HG02623 (cell line): Measurements from ENCODE around the gene FAM118B.

Experiments
- ATAC-seq: cut with Tn5 transposase; IDR thresholded peaks from one replicate; pipeline ENCODE4 v1.9.1; 2021; ENCODE audit warnings: moderate library complexity; ENCODE audit not compliant: unreplicated experiment

FAM118B gene

GRCh38 chr11:126211236-126212088, at the start of gene FAM118B, which contains the start of gene RPUSD4:
FAM118B (plus strand) TSS chr11:126211782; CDS start chr11:126235002, 23,220 bp downstream.
RPUSD4 (minus strand) TSS chr11:126211650; CDS start chr11:126211638, 12 bp downstream.
- ATAC-seq: peak; percentile 93

- ATAC-seq: no peak
Observed at GRCh38 chr11:126162306-126163030, 49.1 kb upstream of the FAM118B start.

GRCh38 chr11:126163074-126163700, 48.4 kb upstream of the FAM118B start:
- ATAC-seq: no peak

GRCh38 chr11:126163779-126164178, 47.8 kb upstream of the FAM118B start:
- ATAC-seq: no peak

DNA sequence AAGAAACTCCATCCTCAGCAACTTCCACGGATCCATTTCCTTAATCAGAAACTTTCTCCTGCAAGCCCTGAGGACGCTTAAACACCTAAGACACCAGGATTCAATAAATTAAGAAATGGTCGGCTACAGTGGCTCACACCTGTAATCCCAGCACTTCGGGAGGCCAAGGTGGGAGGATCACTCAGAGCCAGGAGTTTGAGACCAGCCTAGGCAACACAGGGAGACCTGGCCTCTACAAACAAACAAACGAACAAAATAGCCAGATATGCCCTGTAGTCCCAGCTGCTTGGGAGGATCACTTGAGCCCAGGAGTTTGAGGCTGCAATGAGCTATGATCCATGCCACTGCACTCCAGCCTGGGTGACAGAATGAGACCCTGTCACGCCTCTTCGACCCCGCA, 46.8 kb upstream of the FAM118B start:
- ATAC-seq: no peak

GRCh38 chr11:126165311-126165720, 46.3 kb upstream of the FAM118B start:
- ATAC-seq: no peak

- ATAC-seq: no peak
Observed at GRCh38 chr11:126165757-126166156, 45.8 kb upstream of the FAM118B start.

GRCh38 chr11:126166413-126166812, 45.2 kb upstream of the FAM118B start:
- ATAC-seq: no peak

- no peak for ATAC-seq
Observed at GRCh38 chr11:126167488-126167887, 44.1 kb upstream of the FAM118B start.

GRCh38 chr11:126169291-126169690, 42.3 kb upstream of the FAM118B start:
- no peak for ATAC-seq

DNA sequence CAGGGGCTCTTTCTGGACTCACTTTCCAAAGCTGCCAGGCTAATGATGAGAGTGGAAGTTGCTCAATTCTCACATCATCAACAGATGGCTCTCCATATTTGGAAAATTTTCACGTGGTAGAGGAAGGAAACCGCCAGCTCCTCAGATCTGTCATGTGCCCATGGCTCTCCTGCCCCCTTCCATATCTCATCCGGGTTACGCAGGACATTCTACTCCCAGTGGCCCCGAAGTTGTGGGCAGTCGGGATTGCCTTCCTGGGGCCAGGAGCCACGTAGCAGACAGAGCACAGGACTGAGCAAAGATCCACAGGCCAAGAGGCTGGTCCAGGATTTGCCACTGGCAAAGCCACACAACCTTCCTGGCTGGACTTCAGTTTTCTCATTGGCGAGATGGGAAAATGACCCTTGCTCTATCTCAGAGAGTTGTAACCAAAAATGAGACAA, 39.0 kb upstream of the FAM118B start:
- no peak for ATAC-seq

DNA sequence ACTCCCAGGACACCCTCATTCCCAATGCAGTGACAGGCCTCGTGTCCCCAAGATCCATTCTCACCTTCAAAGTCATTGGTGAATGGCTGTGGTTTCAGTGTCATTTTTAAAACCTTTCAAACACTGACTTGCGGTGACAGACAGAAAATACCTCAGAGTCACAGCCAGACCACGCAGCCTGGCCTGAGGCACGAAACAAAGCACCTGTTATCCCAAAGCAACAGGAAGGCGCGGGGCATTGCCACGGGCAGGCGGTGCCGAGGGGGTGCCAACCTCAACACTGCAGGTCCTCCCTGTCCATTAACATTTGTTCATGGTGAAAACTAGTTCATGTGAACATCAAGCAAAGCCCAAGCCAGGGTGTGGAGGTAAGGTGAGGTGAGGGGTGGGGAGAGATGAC, 38.3 kb upstream of the FAM118B start:
- ATAC-seq: no peak

- no peak for ATAC-seq
Observed at GRCh38 chr11:126174816-126175215, 36.8 kb upstream of the FAM118B start.

- no peak for ATAC-seq
Observed at GRCh38 chr11:126175393-126175792, 36.2 kb upstream of the FAM118B start.

GRCh38 chr11:126176853-126177470, 34.6 kb upstream of the FAM118B start:
- no peak for ATAC-seq

- ATAC-seq: no peak
Observed at GRCh38 chr11:126181939-126182730, 29.4 kb upstream of the FAM118B start.

DNA sequence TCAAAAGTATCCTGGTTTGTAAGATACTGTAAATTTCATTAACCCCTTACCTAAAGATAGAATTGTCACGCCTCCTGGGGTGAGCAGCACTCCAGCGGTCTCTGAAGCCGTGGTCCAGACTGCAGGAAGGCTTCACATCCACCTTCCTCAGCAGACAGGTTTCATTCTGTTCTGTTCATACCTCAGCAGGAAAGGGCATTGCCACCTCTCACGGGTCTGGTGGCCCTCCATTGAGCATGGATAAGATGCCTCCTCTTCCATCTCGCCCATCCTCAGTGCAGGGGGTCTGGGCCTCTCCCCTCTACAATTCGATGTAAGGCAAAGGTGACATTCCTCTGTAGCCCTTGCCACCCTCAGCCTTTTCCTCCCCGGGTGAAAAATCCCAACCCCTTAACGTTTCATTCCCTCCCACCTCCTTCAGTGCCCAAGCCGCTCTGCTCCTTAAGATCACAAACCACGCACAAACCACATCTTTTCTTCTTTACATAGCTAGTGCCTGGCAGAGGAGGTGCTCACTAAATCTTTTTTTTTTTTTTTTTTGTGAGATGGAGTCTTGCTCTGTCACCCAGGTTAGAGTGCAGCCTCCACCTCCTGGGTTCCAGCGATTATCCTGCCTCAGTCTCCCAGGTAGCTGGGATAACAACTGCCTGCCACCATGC, 28.7 kb upstream of the FAM118B start:
- no peak for ATAC-seq

DNA sequence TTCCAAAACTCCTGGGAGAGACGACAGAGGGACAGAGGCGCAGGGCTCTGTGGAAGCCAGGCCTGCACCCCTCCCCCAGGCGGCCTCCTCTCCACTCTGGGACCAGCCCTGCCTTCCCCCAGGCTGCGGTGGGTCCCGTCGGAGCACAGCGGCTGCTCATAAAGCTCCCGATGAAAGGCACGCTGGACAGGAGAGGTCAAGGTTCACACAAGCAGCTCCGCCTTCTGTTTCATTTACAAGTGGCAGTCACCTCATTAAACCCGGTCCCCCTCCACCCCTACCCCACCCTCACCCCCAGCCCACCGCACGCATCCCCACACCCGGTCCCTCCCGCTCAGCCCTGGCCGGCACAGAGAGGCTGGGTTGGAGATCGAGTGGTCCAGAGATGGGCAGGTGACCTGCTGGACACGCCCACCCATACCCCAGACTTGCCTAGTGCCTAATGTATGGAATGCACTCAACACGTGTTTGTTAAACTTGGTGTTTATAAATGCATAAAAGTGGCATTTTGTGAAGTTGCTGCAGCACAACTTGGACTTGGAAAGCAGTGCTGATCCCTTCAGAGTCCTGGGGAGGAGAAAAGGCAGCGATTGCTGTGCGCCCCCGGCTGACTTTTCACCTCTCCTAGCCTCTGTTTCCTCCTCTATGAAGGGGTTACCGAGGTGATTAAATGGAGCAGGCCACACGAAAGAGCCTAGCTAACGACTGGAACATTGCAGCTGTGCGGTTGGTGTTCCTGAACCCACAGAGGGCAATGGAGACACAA, 26.1 kb upstream of the FAM118B start:
- ATAC-seq: no peak
